Measurements from ENCODE around the gene NLRP1.

NLRP1 gene

GRCh38 chr17:5585287-5585794 lies 1.0 kb upstream of the NLRP1 start:
- Histone ChIP-seq H3K4me1 (no peaks in the 10 kb centered on the region), H3K9me3 (no peaks in the 10 kb centered on the region), H3K27me3 (no peaks in the 10 kb centered on the region), H3K36me3 (no peaks in the 10 kb centered on the region), H3K4me3 (ENCODE audit: low read depth, low read length) (no peak overlapping the region)
- no peak for TF ChIP-seq CTCF (IDR thresholded peaks at IDR 0.05; ENCODE audit: low read depth, low read length)
- no peak for DNase-seq

- no peak for DNase-seq
- no peaks in the 10 kb centered on the region for H3K9me3 ChIP-seq
- no peak overlapping the region for H3K4me3 ChIP-seq (ENCODE audit: low read depth, low read length)
- H3K27me3 ChIP-seq, result no peaks in the 10 kb centered on the region
- no peaks in the 10 kb centered on the region for H3K4me1 ChIP-seq
- no peak for TF ChIP-seq CTCF (IDR thresholded peaks at IDR 0.05; ENCODE audit: low read depth, low read length)
- no peaks in the 10 kb centered on the region for H3K36me3 ChIP-seq
Measured at GRCh38 chr17:5583426-5584382, 605 bp downstream of the NLRP1 start.

- Histone ChIP-seq H3K36me3 (no peaks in the 10 kb centered on the region), H3K9me3 (no peaks in the 10 kb centered on the region), H3K27me3 (no peaks in the 10 kb centered on the region), H3K4me1 (no peaks in the 10 kb centered on the region), H3K4me3 (ENCODE audit: low read depth, low read length) (no peak overlapping the region)
- no peak for TF ChIP-seq CTCF (IDR thresholded peaks at IDR 0.05; ENCODE audit: low read depth, low read length)
- DNase-seq, result no peak
Measured at GRCh38 chr17:5582209-5583185, 1.8 kb downstream of the NLRP1 start.

- no peaks in the 10 kb centered on the region for H3K36me3 ChIP-seq
- H3K9me3 ChIP-seq, result no peaks in the 10 kb centered on the region
- no peak for TF ChIP-seq CTCF (IDR thresholded peaks at IDR 0.05; ENCODE audit: low read depth, low read length)
Measured at GRCh38 chr17:5581655-5582054, 2.7 kb downstream of the NLRP1 start.

GRCh38 chr17:5580969-5581368 lies 3.3 kb downstream of the NLRP1 start:
- no peaks in the 10 kb centered on the region for H3K9me3 ChIP-seq
- H3K27me3 ChIP-seq, result no peaks in the 10 kb centered on the region
- TF ChIP-seq CTCF (IDR thresholded peaks at IDR 0.05; ENCODE audit: low read depth, low read length), result no peak
- no peak for DNase-seq
- no peak overlapping the region for H3K4me3 ChIP-seq (ENCODE audit: low read depth, low read length)
- no peaks in the 10 kb centered on the region for H3K4me1 ChIP-seq
- H3K36me3 ChIP-seq, result no peaks in the 10 kb centered on the region

More at GRCh38 chr17:5581655-5582054, 2.7 kb downstream of the NLRP1 start:
- H3K4me1 ChIP-seq, result no peaks in the 10 kb centered on the region
- H3K27me3 ChIP-seq, result no peaks in the 10 kb centered on the region
- no peak overlapping the region for H3K4me3 ChIP-seq (ENCODE audit: low read depth, low read length)
- no peak for DNase-seq
